ENCODE data around the gene TMED5.
"Not testable (repeated sequence)": the region's sequence is repeated elsewhere in the genome, so short reads cannot be mapped to it uniquely, and the experiment has no call there.

Gene TMED5

GRCh38 chr1:93179886-93180722, at the start of gene TMED5:
TSS of gene TMED5 (minus strand) at chr1:93180413. CDS start at chr1:93180242, 171 bp downstream.
- DNase-seq, result peak; percentile 94

- DNase-seq, result no peak
Measured at GRCh38 chr1:93223023-93223675, 42.9 kb upstream of the TMED5 start.

GRCh38 chr1:93221913-93222312, 41.7 kb upstream of the TMED5 start:
- DNase-seq, result no peak

- DNase-seq, result not testable (repeated sequence)
Measured at GRCh38 chr1:93220716-93221115, 40.5 kb upstream of the TMED5 start.

- no peak for DNase-seq
Measured at GRCh38 chr1:93219443-93219842, 39.2 kb upstream of the TMED5 start.

GRCh38 chr1:93215322-93215721, 35.1 kb upstream of the TMED5 start:
- DNase-seq, result no peak

GRCh38 chr1:93207211-93207610, 27.0 kb upstream of the TMED5 start:
- DNase-seq, result no peak

- no peak for DNase-seq
Measured at GRCh38 chr1:93206567-93206954, 26.3 kb upstream of the TMED5 start.

- DNase-seq, result no peak
Measured at GRCh38 chr1:93205892-93206566, 25.8 kb upstream of the TMED5 start.

GRCh38 chr1:93200714-93201113, 20.5 kb upstream of the TMED5 start:
- DNase-seq, result no peak

GRCh38 chr1:93200086-93200620, 19.9 kb upstream of the TMED5 start:
- DNase-seq, result no peak

- DNase-seq, result no peak
Measured at GRCh38 chr1:93199150-93199549, 18.9 kb upstream of the TMED5 start.

GRCh38 chr1:93196591-93196990, 16.4 kb upstream of the TMED5 start:
- DNase-seq, result no peak

- no peak for DNase-seq
Measured at GRCh38 chr1:93194231-93194990, 14.2 kb upstream of the TMED5 start.

GRCh38 chr1:93190432-93190831, 10.2 kb upstream of the TMED5 start:
- no peak for DNase-seq

GRCh38 chr1:93186667-93187066, 6.5 kb upstream of the TMED5 start:
- DNase-seq, result peak; percentile 77 to 82

GRCh38 chr1:93180723-93181613, 755 bp upstream of the TMED5 start, which contains the start of gene CCDC18:
TSS of gene CCDC18 (plus strand) at chr1:93180724. CDS start at chr1:93183362, 2,638 bp downstream.
- peak; percentile 34 to 47 for DNase-seq

- no peak for DNase-seq
Measured at GRCh38 chr1:93178418-93178817, 1.8 kb downstream of the TMED5 start.

GRCh38 chr1:93177991-93178390, 2.2 kb downstream of the TMED5 start:
- DNase-seq, result no peak

GRCh38 chr1:93174638-93175037, 5.6 kb downstream of the TMED5 start:
- not testable (repeated sequence) for DNase-seq

- no peak for DNase-seq
Measured at GRCh38 chr1:93172778-93173177, 7.4 kb downstream of the TMED5 start.

All from AML-193 (cell line).